ENCODE measurements around the gene PROC.

DNA sequence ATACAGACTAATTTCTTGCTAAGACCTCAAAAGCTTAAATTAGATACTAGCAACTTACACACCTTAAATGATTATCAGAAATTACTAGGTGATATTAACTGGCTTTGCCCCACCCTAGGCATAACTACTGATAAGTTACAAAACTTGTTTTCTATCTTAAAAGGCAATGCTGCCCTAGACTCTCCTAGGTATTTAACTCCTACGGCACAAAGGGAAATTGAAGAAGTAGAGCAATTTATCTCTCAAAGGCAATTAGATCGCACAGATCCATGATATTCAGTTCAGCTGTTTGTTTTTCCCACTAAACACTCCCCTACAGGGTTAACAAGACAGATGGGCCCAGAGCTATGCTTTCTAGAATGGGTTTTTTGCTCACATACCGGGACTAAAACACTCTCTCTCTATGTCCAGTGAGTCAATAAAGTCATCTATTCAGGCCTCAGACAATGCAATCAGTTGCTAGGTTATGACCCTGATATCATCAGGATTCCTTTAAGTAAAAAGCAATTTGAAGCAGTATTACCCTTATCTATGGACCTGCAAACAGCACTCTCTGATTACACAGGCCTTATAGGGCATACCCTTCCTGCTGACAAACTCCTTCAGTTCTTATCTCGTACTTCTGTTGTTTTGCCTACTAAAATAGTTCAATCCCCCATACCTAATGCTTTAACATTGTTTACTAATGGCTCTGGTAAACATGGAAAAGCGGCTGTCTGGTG is 44.7 kb upstream of the PROC start:
- TF ChIP-seq, protein P1, sequence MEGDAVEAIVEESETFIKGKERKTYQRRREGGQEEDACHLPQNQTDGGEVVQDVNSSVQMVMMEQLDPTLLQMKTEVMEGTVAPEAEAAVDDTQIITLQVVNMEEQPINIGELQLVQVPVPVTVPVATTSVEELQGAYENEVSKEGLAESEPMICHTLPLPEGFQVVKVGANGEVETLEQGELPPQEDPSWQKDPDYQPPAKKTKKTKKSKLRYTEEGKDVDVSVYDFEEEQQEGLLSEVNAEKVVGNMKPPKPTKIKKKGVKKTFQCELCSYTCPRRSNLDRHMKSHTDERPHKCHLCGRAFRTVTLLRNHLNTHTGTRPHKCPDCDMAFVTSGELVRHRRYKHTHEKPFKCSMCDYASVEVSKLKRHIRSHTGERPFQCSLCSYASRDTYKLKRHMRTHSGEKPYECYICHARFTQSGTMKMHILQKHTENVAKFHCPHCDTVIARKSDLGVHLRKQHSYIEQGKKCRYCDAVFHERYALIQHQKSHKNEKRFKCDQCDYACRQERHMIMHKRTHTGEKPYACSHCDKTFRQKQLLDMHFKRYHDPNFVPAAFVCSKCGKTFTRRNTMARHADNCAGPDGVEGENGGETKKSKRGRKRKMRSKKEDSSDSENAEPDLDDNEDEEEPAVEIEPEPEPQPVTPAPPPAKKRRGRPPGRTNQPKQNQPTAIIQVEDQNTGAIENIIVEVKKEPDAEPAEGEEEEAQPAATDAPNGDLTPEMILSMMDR (IDR thresholded peaks at IDR 0.05; ENCODE audit: low read depth, low read length) = no peak
- TF ChIP-seq EZH2phosphoT487 (IDR thresholded peaks at IDR 0.05; ENCODE audit: low read depth) = no peak
